Activated naive CD4-positive, alpha-beta T cell treated with anti-CD3 and anti-CD28 coated beads, Interleukin-2, amount 50 U/mL, for 72 hours (primary cell): Measurements from ENCODE around the gene REG3G. TPM values are rescaled to one million over a fixed set of nuclear protein-coding genes. Genes with fewer than 3 reads are reported as not detected.
A peak's percentile ranks its signal among the peaks of the same experiment; 100 is the strongest.

ENCODE experiments used
- ATAC-seq, 2 donors: fragments of 150-1000 bp; cut with Tn5 transposase; 2 replicates each; pipeline ENCODE4 v1.10.0; 2021; ENCODE audit warnings: mild to moderate bottlenecking in 2 of 2, moderate library complexity in 2 of 2
- DNase-seq, 2 donors: peaks; one replicate each; pipeline ENCODE4 v3.0.0; 2021 to 2022; ENCODE audit warnings: low spot score in 2 of 2
- H3K27ac Mint-ChIP-seq, 2 donors: one replicate each; pipeline ENCODE4 v1.8.0; 2022; ENCODE audit warnings: mild to moderate bottlenecking in 2 of 2, mixed read lengths in 2 of 2
- H3K36me3 Mint-ChIP-seq, 2 donors: one replicate each; pipeline ENCODE4 v1.8.0; 2022; ENCODE audit warnings: mixed read lengths in 2 of 2
- H3K9me3 Mint-ChIP-seq, 2 donors: one replicate each; pipeline ENCODE4 v1.8.0; 2022; ENCODE audit warnings: mixed read lengths in 2 of 2
- total RNA-seq, 2 donors: library from RNA; stranded (reverse); gene quantifications; one replicate each; pipeline ENCODE4 v1.2.3, GENCODE V29; 2022

REG3G gene
- total RNA-seq = not detected

GRCh38 chr2:79025421-79025820 is at the start of gene REG3G:
TSS of gene REG3G (plus strand) at chr2:79025702. CDS start at chr2:79026094, 392 bp downstream.
- Mint-ChIP-seq H3K36me3 (no peaks in the 10 kb centered on the region), H3K27ac (no peak within 1 kb of the TSS), H3K9me3 (peaks cover 16 to 18% of the 10 kb centered on the region in 2 donors)
- ATAC-seq (no peak), DNase-seq (no peak)

GRCh38 chr2:78977661-78978145 is 47.8 kb upstream of the REG3G start:
- Mint-ChIP-seq H3K36me3 (peaks cover 0 to 5% of the 10 kb centered on the region in 2 donors), H3K27ac (no peak overlapping the region), H3K9me3 (peaks cover 4 to 7% of the 10 kb centered on the region in 2 donors)
- no peak for DNase-seq
- ATAC-seq = no peak

- ATAC-seq = no peak
- peaks cover 0 to 5% of the 10 kb centered on the region in 2 donors for H3K36me3 Mint-ChIP-seq
- no peak for DNase-seq
- no peak overlapping the region for H3K27ac Mint-ChIP-seq
- peaks cover 4 to 7% of the 10 kb centered on the region in 2 donors for H3K9me3 Mint-ChIP-seq
Measured at GRCh38 chr2:78978340-78978739, 47.2 kb upstream of the REG3G start.

- Mint-ChIP-seq H3K9me3 (peaks cover 4 to 7% of the 10 kb centered on the region in 2 donors), H3K36me3 (peaks cover 0 to 5% of the 10 kb centered on the region in 2 donors), H3K27ac (no peak overlapping the region)
- no peak for ATAC-seq
- peak in 1 of 2 donors; percentile 28 for DNase-seq
Measured at GRCh38 chr2:78979380-78980151, 45.9 kb upstream of the REG3G start.

- Mint-ChIP-seq H3K9me3 (peaks cover 3 to 7% of the 10 kb centered on the region in 2 donors), H3K36me3 (peaks cover 0 to 5% of the 10 kb centered on the region in 2 donors), H3K27ac (no peak overlapping the region)
- ATAC-seq = no peak
- no peak for DNase-seq
Measured at GRCh38 chr2:78980152-78980465, 45.4 kb upstream of the REG3G start.

- H3K27ac Mint-ChIP-seq = peak overlapping the region in 1 of 2 donors; percentile 66
- H3K36me3 Mint-ChIP-seq = peaks cover 0 to 5% of the 10 kb centered on the region in 2 donors
- ATAC-seq (no peak), DNase-seq (no peak)
- peaks cover 3 to 7% of the 10 kb centered on the region in 2 donors for H3K9me3 Mint-ChIP-seq
Measured at GRCh38 chr2:78980871-78981270, 44.6 kb upstream of the REG3G start.

- peaks cover 0 to 5% of the 10 kb centered on the region in 2 donors for H3K36me3 Mint-ChIP-seq
- DNase-seq (no peak), ATAC-seq (no peak)
- peaks cover 3 to 7% of the 10 kb centered on the region in 2 donors for H3K9me3 Mint-ChIP-seq
- H3K27ac Mint-ChIP-seq = no peak overlapping the region
Measured at GRCh38 chr2:78982638-78983330, 42.7 kb upstream of the REG3G start.

GRCh38 chr2:78984386-78984785 is 41.1 kb upstream of the REG3G start:
- Mint-ChIP-seq H3K27ac (no peak overlapping the region), H3K9me3 (peaks cover 3 to 7% of the 10 kb centered on the region in 2 donors), H3K36me3 (peaks cover 0 to 5% of the 10 kb centered on the region in 2 donors)
- no peak for DNase-seq
- ATAC-seq = no peak

- Mint-ChIP-seq H3K9me3 (peaks cover 3 to 7% of the 10 kb centered on the region in 2 donors), H3K36me3 (peaks cover 0 to 5% of the 10 kb centered on the region in 2 donors), H3K27ac (no peak overlapping the region)
- ATAC-seq (no peak), DNase-seq (no peak)
Measured at GRCh38 chr2:78985558-78985957, 39.9 kb upstream of the REG3G start.

GRCh38 chr2:78989051-78989450 is 36.5 kb upstream of the REG3G start:
- Mint-ChIP-seq H3K27ac (no peak overlapping the region), H3K36me3 (peaks cover 19% of the 10 kb centered on the region in 2 donors), H3K9me3 (peaks cover 10 to 13% of the 10 kb centered on the region in 2 donors)
- no peak for ATAC-seq
- DNase-seq = no peak

- no peak for ATAC-seq
- H3K9me3 Mint-ChIP-seq = peaks cover 15 to 21% of the 10 kb centered on the region in 2 donors
- no peak for DNase-seq
- no peak overlapping the region for H3K27ac Mint-ChIP-seq
- peaks cover 25% of the 10 kb centered on the region in 2 donors for H3K36me3 Mint-ChIP-seq
Measured at GRCh38 chr2:78992451-78992806, 33.1 kb upstream of the REG3G start.

- no peak for ATAC-seq
- DNase-seq = no peak
- peaks cover 25% of the 10 kb centered on the region in 2 donors for H3K36me3 Mint-ChIP-seq
- H3K9me3 Mint-ChIP-seq = peaks cover 15 to 21% of the 10 kb centered on the region in 2 donors
- H3K27ac Mint-ChIP-seq = peak overlapping the region in 1 of 2 donors; percentile 53
Measured at GRCh38 chr2:78992807-78993517, 32.5 kb upstream of the REG3G start.

GRCh38 chr2:78993518-78994148 is 31.9 kb upstream of the REG3G start:
- peaks cover 15 to 21% of the 10 kb centered on the region in 2 donors for H3K9me3 Mint-ChIP-seq
- no peak for ATAC-seq
- DNase-seq = no peak
- no peak overlapping the region for H3K27ac Mint-ChIP-seq
- H3K36me3 Mint-ChIP-seq = peaks cover 25% of the 10 kb centered on the region in 2 donors

- H3K36me3 Mint-ChIP-seq = peaks cover 25% of the 10 kb centered on the region in 2 donors
- DNase-seq (no peak), ATAC-seq (no peak)
- peaks cover 15 to 21% of the 10 kb centered on the region in 2 donors for H3K9me3 Mint-ChIP-seq
- no peak overlapping the region for H3K27ac Mint-ChIP-seq
Measured at GRCh38 chr2:78994789-78995188, 30.7 kb upstream of the REG3G start.

- H3K27ac Mint-ChIP-seq = no peak overlapping the region
- peaks cover 2% of the 10 kb centered on the region in 2 donors for H3K36me3 Mint-ChIP-seq
- ATAC-seq = no peak
- H3K9me3 Mint-ChIP-seq = peaks cover 6 to 13% of the 10 kb centered on the region in 2 donors
- DNase-seq = no peak
Measured at GRCh38 chr2:78999406-78999805, 26.1 kb upstream of the REG3G start.

GRCh38 chr2:79000008-79000576 is 25.4 kb upstream of the REG3G start:
- peaks cover 4 to 10% of the 10 kb centered on the region in 2 donors for H3K9me3 Mint-ChIP-seq
- no peaks in the 10 kb centered on the region for H3K36me3 Mint-ChIP-seq
- DNase-seq (no peak), ATAC-seq (no peak)
- no peak overlapping the region for H3K27ac Mint-ChIP-seq
